Erythroblast (primary cell): ENCODE results near the gene CELF4.

Source experiments
- GATA1 ChIP-seq: IDR thresholded peaks from 2 replicates; pipeline ENCODE4 v1.6.1; 2011; ENCODE audit warnings: low read depth, mild to moderate bottlenecking, control low read depth, low read length, moderate library complexity
- POLR2A ChIP-seq: IDR thresholded peaks from 2 replicates; pipeline ENCODE4 v1.6.1; 2011; ENCODE audit warnings: mild to moderate bottlenecking, low read length

DNA sequence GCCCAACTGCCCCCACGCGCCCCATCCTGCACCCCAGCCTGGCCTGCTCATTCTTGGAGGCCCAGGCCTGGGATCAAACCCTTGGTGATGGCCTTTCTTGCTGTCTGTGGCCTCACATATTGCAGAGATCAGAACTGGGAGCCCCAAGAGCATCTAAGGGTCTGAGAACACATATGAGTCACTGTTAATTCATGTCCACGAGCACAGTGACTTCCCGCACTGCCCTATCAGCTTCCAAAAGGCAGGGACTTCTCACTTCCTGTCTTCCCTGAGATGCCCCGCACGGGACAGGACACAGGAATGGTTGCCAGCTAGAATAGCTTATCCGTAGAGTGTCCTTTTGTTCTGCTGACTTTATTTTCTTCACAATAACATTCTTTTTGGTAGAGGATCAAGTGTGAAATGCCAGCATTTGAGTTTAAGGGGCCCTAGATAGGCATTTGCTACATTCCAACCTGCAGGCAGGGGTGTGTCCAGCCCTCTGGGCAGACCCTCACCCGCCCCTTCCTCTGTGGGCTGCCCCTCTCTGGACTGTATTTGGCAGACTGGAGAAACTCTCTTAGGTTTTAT is 21.1 kb upstream of the CELF4 start:
- no peak for TF ChIP-seq POLR2A
- no peak for TF ChIP-seq GATA1
